Activated CD8-positive, alpha-beta memory T cell treated with anti-CD3 and anti-CD28 coated beads, Interleukin-2, amount 50 U/mL, for 24 hours (primary cell): ENCODE measurements around the gene SLC5A2.
"Not testable (repeated sequence)": the region's sequence is repeated elsewhere in the genome, so short reads cannot be mapped to it uniquely, and the experiment has no call there.

ENCODE experiments used
- DNase-seq: peaks from one replicate; pipeline ENCODE4 v3.0.0-alpha.2; 2020; ENCODE audit errors: extremely low read depth

SLC5A2 gene

GRCh38 chr16:31475946-31476302 lies 7.0 kb upstream of the SLC5A2 start:
- no peak for DNase-seq

DNA sequence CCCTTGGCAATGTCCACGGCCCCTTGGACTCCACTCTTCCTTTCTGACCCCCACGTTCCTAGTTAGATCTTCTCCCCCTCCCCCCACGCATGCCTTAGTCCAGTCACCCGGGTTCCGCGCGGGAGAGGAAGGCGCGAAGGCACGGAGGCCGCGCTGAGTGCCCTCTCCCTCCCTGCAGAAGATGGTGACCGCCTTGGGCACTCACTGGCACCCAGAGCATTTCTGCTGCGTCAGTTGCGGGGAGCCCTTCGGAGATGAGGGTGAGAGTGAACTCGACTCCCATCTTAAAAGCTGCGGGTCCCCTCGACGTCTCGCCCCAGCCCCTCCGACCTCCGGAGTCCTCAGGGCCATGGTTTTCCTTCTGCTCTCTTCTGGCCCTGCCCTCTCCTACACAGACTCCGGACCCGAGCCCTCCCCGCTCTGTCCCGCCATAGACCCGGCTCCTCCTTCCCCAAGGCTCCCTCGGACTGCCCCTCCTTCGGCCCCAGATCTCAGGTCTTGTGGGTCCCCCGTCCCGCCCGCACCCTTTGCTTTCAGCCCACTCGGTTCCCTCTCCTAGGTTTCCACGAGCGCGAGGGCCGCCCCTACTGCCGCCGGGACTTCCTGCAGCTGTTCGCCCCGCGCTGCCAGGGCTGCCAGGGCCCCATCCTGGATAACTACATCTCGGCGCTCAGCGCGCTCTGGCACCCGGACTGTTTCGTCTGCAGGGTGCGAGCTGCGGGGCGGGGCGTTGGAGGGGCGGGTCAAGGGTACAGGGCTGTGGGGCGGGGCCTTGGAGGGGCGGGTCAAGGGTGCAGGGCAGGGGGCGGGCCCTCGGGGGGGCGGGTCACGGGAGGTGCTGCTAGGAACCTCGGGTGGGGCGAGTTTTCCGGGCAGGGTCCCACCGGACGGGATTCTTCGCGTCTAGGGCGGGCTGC lies 6.4 kb upstream of the SLC5A2 start:
- DNase-seq = peak; percentile 65

DNA sequence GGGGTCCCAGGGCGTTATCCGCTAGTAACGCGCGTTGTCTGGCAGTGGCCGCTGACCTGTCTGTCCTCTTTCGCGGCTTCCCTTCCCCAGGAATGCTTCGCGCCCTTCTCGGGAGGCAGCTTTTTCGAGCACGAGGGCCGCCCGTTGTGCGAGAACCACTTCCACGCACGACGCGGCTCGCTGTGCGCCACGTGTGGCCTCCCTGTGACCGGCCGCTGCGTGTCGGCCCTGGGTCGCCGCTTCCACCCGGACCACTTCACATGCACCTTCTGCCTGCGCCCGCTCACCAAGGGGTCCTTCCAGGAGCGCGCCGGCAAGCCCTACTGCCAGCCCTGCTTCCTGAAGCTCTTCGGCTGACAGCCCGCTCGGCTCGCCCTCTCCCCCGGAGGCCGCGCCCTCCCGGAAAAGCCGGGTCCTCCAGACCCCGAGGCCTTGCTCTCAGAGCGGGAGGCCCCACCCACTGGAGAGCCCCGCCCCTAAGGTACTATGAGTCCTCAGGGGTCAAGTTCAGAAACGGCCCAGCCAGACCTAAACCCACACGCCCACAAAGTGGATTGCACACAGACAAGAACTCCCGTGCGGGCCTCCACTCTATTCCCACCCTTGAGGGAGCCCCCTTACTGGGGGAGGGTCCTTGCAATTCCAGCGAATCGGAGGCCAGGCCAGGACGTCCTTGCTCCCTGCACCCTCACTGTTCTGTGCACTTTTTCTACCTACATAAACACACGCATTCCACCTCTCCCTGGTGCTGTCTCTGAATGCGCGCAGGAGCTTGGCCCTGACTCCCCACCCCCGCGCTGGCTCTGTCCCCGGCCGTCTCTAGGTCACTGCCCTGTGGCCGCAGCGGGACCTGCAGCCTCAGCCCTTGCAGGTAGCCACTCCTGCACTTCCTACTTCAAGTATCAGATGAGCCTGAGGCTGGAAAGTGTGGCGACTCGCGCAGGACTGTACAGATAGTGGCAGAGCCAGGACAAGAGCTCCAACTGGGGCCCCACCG lies 5.4 kb upstream of the SLC5A2 start:
- DNase-seq = no peak

DNA sequence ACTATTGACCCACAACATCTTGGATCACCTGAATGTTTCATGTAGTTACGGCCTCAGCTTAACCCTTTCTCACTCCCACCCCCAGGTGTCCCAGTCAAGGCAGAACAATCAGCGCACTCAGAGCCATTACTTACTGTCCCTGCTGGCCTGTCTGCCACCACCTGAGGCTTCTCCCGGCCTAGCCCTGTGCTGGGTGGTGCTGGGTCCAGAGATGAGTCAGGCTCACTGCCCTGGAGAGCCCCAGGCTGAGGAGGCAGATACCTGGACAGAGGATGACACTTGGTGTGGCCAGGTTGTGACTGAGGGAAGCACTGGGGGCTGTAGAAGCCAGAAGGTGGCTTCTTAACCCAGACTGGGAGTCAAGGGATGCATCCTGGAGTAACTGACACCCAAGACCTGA lies 4.0 kb upstream of the SLC5A2 start:
- DNase-seq = no peak

GRCh38 chr16:31479751-31480150 lies 3.2 kb upstream of the SLC5A2 start:
- DNase-seq = no peak

DNA sequence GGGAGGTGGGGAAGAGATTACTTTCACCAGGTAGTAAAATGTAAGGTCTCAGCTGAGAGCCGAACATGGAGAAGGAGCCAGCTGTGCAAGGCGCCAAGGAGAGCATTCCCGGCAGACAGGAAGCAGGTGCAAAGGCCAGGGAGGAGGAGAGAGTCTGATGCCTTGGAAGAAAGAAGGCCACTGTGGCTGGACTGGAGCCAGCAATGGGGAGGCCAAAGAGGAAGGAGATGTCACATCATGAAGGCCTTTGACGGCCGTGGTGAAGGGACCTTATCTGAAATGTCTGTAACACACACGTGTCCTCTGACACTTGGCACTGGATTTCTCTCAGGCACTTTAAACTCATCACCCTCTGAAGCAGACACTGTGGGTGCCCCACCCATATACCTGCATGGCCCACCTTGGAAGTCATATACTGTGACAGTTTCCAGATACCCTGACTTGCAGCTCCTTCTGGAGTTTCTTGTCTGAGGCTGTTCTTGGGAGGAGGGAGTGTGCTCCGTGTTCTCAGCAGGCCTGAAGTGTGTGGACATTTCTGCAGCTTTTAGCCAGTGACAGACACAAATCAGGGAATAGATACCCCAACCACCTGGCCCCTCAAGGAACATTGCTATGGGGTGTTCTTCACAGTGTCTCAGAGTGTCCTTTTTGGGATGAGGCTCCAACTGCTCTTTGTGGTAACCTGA lies 1.9 kb upstream of the SLC5A2 start:
- no peak for DNase-seq

DNA sequence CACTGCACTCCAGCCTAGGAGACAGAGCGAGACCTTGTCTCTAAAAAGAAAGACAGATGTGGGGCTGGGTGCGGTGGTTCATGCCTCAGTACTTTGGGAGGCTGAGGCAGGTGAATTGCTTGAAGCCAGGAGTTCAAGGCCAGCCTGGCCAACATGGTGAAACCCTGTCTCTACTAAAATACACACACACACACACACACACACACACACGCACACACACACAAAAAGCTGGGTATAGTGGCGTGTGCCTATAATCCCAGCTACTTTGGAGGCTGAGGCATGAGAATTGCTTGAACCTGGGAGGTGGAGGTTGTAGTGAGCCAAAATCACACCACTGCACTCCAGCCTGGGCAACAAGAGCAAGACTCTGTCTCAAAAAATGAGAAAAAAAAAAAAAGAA lies 1.1 kb downstream of the SLC5A2 start:
- DNase-seq = not testable (repeated sequence)

GRCh38 chr16:31484491-31485171 lies 1.7 kb downstream of the SLC5A2 start:
- DNase-seq = no peak

- DNase-seq = no peak
These were observed 2.6 kb downstream of the SLC5A2 start for GRCh38 chr16:31485571-31485970.

DNA sequence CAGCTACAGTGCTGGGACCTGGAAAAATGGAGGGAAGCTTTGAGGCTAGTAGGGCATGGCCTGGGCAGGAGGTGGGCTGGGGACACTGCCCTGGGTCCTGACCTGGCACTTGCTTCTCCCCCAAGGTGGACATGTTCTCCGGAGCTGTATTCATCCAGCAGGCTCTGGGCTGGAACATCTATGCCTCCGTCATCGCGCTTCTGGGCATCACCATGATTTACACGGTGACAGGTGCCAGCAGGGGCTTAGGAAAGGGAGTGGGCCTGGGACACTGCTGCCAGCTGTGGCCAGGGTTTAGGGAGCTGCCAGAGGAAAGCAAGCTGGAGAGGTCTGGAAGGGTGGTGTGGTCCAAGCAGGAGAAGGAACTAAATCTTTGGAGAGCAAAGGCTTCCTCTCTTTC lies 3.1 kb downstream of the SLC5A2 start:
- no peak for DNase-seq

- DNase-seq = no peak
These were observed 4.3 kb downstream of the SLC5A2 start for GRCh38 chr16:31487071-31487719.

GRCh38 chr16:31487720-31488467 lies 5.0 kb downstream of the SLC5A2 start:
- DNase-seq = peak; percentile 26

DNA sequence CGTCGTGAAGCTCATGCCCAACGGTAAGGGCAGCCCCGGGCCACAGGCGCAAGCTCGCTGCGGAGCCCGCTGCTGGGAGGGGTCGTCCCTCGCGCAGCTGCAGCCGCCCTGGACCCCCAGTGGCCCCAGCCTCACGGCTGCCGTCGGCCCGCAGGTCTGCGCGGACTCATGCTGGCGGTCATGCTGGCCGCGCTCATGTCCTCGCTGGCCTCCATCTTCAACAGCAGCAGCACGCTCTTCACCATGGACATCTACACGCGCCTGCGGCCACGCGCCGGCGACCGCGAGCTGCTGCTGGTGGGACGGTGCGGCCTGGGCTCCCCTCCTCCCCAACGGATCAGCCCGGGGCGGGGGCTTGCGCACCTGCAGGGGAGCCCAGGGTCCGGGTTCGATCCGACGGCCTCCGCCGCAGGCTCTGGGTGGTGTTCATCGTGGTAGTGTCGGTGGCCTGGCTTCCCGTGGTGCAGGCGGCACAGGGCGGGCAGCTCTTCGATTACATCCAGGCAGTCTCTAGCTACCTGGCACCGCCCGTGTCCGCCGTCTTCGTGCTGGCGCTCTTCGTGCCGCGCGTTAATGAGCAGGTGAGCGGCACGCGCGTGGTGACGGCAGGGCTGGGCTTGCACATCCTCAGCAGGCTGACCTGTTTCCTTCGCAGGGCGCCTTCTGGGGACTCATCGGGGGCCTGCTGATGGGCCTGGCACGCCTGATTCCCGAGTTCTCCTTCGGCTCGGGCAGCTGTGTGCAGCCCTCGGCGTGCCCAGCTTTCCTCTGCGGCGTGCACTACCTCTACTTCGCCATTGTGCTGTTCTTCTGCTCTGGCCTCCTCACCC lies 5.8 kb downstream of the SLC5A2 start:
- no peak for DNase-seq

DNA sequence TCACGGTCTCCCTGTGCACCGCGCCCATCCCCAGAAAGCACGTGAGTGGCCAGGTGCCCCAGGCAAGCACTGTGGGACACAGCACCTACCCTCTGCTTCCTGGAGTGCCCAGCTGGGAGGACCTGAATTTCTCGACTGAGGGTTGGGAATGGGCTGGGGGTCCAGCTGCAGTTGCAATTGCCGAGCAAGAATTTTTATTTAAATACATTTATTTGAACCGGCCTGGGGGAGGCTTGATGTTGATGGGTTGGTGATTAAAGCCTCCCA lies 6.3 kb downstream of the SLC5A2 start:
- DNase-seq = no peak

DNA sequence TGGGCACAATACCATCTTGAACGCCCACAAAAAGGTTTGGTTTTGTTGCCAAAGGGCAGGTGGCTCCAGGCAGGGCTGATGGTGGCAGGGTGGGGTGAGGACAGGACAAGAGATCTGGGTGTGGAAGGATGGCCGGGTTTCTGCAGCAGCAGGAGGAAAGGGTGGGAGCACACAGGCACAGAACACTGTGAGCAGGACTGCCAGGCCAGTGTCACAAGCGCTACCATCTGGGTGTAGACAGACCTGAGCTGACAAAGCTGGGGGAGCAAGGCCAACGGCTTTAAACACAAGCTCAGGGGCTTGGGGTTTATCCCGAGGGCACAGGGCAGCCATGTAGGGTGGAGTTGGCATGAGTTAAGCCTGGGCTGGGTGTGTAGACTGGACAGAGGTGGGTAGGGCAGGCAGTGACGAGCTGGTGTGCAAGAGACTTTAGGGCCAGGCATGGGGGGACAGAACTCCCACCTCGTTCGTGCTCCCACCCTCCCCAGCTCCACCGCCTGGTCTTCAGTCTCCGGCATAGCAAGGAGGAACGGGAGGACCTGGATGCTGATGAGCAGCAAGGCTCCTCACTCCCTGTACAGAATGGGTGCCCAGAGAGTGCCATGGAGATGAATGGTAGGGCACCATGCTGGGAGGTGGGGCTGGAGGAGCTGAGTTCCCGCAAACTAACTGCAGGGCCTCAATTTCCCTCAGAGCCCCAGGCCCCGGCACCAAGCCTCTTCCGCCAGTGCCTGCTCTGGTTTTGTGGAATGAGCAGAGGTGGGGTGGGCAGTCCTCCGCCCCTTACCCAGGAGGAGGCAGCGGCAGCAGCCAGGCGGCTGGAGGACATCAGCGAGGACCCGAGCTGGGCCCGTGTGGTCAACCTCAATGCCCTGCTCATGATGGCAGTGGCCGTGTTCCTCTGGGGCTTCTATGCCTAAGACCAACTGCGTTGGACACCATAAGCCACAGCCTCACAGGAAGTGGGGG lies 7.0 kb downstream of the SLC5A2 start:
- DNase-seq = no peak

- DNase-seq = no peak
These were observed 9.0 kb downstream of the SLC5A2 start for GRCh38 chr16:31491778-31492418.

GRCh38 chr16:31493506-31494125 lies 10.7 kb downstream of the SLC5A2 start:
- no peak for DNase-seq
